Measurements from ENCODE around the gene SCN1A. TPM values are rescaled to one million over a fixed set of nuclear protein-coding genes. Genes with fewer than 3 reads are reported as not detected.

Gene SCN1A
- total and polyA plus RNA-seq, 7 donors, result under 0.01 to 0.36 (median 0.14) TPM; not detected in 2

- WGBS, 2 donors, result 0% methylated on average over 55 of the region's 55 CpGs
- intact Hi-C loops (cut with DNase I), result loop anchor here (2.0 to 10.0 kb wide), 2 partner anchors 173 to 561 kb away; no protein-coding TSS in a partner anchor
- Histone ChIP-seq H3K27me3 (no peaks in the 10 kb centered on the region), H3K27ac (peak within 1 kb of the TSS; percentile 85 to 91 (median 89)), H3K9me3 (no peaks in the 10 kb centered on the region), H3K36me3 (peaks cover 0 to 5% (median under 1%) of the 10 kb centered on the region in 4 donors), H3K4me1 (peaks cover 0 to 41% (median 23%) of the 10 kb centered on the region in 4 donors), H3K4me3 (peak within 1 kb of the TSS; percentile 68 to 88 (median 76))
- TF ChIP-seq POLR2A (IDR thresholded peaks at IDR 0.05) (peak; percentile 44 to 45), EP300 (IDR thresholded peaks at IDR 0.05) (peak in 1 of 4 donors; percentile 33), POLR2AphosphoS5 (IDR thresholded peaks at IDR 0.05) (peak in 3 of 4 donors; percentile 77 to 84 (median 81)), CTCF (IDR thresholded peaks at IDR 0.05) (peak; percentile 67 to 81 (median 74))
- peak; percentile 96 for DNase-seq
These were observed 173.9 kb downstream of the SCN1A start, which contains the start of gene TTC21B for GRCh38 chr2:165953655-165954606. Gene TTC21B (minus strand): TSS chr2:165953776. CDS start chr2:165953705, 71 bp downstream.

GRCh38 chr2:165953306-165953654 lies 174.5 kb downstream of the SCN1A start:
- TF ChIP-seq POLR2A (IDR thresholded peaks at IDR 0.05) (no peak), POLR2AphosphoS5 (IDR thresholded peaks at IDR 0.05) (no peak), CTCF (IDR thresholded peaks at IDR 0.05) (no peak), EP300 (IDR thresholded peaks at IDR 0.05) (no peak)
- intact Hi-C loops (cut with DNase I), result loop anchor here (10.0 kb wide), 1 partner anchor 562 kb away; no protein-coding TSS in a partner anchor
- peak overlapping the region; percentile 85 to 91 (median 89) for H3K27ac ChIP-seq
- DNase-seq, result no peak
- H3K9me3 ChIP-seq, result no peaks in the 10 kb centered on the region
- peak overlapping the region; percentile 68 to 88 (median 76) for H3K4me3 ChIP-seq
- H3K36me3 ChIP-seq, result peaks cover 0 to 12% (median 5%) of the 10 kb centered on the region in 4 donors
- no peaks in the 10 kb centered on the region for H3K27me3 ChIP-seq
- WGBS, 2 donors, result 0% methylated on average over 24 of the region's 24 CpGs
- peaks cover 0 to 41% (median 23%) of the 10 kb centered on the region in 4 donors for H3K4me1 ChIP-seq

GRCh38 chr2:165952741-165953211 lies 175.0 kb downstream of the SCN1A start:
- no peak for TF ChIP-seq EP300 (IDR thresholded peaks at IDR 0.05)
- intact Hi-C loops (cut with DNase I), result loop anchor here (10.0 kb wide), 1 partner anchor 562 kb away; no protein-coding TSS in a partner anchor
- DNase-seq, result no peak
- H3K27me3 ChIP-seq, result no peaks in the 10 kb centered on the region
- WGBS, 2 donors, result 5 to 16% methylated on average over 4 of the region's 4 CpGs
- H3K4me1 ChIP-seq, result peaks cover 0 to 41% (median 23%) of the 10 kb centered on the region in 4 donors
- no peaks in the 10 kb centered on the region for H3K9me3 ChIP-seq
- H3K36me3 ChIP-seq, result peaks cover 0 to 17% (median 5%) of the 10 kb centered on the region in 4 donors
- H3K4me3 ChIP-seq, result peak overlapping the region; percentile 68 to 88 (median 76)
- H3K27ac ChIP-seq, result peak overlapping the region; percentile 85 to 91 (median 89)

- Histone ChIP-seq H3K4me1 (peaks cover 0 to 41% (median 23%) of the 10 kb centered on the region in 4 donors), H3K36me3 (peaks cover 0 to 24% (median 5%) of the 10 kb centered on the region in 4 donors), H3K4me3 (no peak overlapping the region), H3K9me3 (no peaks in the 10 kb centered on the region), H3K27ac (no peak overlapping the region), H3K27me3 (no peaks in the 10 kb centered on the region)
- no peak for TF ChIP-seq POLR2AphosphoS5 (IDR thresholded peaks at IDR 0.05)
- TF ChIP-seq POLR2A (IDR thresholded peaks at IDR 0.05), result no peak
- no peak for TF ChIP-seq CTCF (IDR thresholded peaks at IDR 0.05)
- no peak for TF ChIP-seq EP300 (IDR thresholded peaks at IDR 0.05)
- DNase-seq, result no peak
- 0% methylated on average over 1 of the region's 1 CpG for WGBS, 2 donors
- intact Hi-C loops (cut with DNase I), result loop anchor here (10.0 kb wide), 1 partner anchor 563 kb away; no protein-coding TSS in a partner anchor
These were observed 175.7 kb downstream of the SCN1A start for GRCh38 chr2:165952085-165952484.

- no peak for DNase-seq
- TF ChIP-seq POLR2A (IDR thresholded peaks at IDR 0.05) (no peak), POLR2AphosphoS5 (IDR thresholded peaks at IDR 0.05) (no peak), EP300 (IDR thresholded peaks at IDR 0.05) (no peak), CTCF (IDR thresholded peaks at IDR 0.05) (no peak)
- Histone ChIP-seq H3K36me3 (peaks cover 0 to 30% (median 5%) of the 10 kb centered on the region in 4 donors), H3K4me1 (peaks cover 0 to 41% (median 23%) of the 10 kb centered on the region in 4 donors), H3K4me3 (no peak overlapping the region), H3K27me3 (no peaks in the 10 kb centered on the region), H3K27ac (no peak overlapping the region), H3K9me3 (no peaks in the 10 kb centered on the region)
- intact Hi-C loops (cut with DNase I), result loop anchor here (10.0 kb wide), 1 partner anchor 564 kb away; no protein-coding TSS in a partner anchor
- WGBS, 2 donors, result 98% methylated on average over 3 of the region's 3 CpGs
These were observed 177.4 kb downstream of the SCN1A start for GRCh38 chr2:165950438-165950837.

Measured in sigmoid colon (tissue), 7 donors.